OCI-LY1 (cell line): ENCODE data around the gene MTNR1A.
"Not testable (repeated sequence)": the region's sequence is repeated elsewhere in the genome, so short reads cannot be mapped to it uniquely, and the experiment has no call there.

Experiments
- H2AFZ ChIP-seq: fragments of 200-600 bp; sonication (generic), shearing (Covaris generic); 2 replicates; pipeline ENCODE4 v1.6.0; 2014; ENCODE audit warnings: antibody characterized with exemption, mild to moderate bottlenecking, low read length
- H3F3A ChIP-seq: fragments of 200-600 bp; sonication (generic), shearing (Covaris generic); 2 replicates; pipeline ENCODE4 v1.6.0; 2014; ENCODE audit warnings: mild to moderate bottlenecking, antibody characterized with exemption, low read length, moderate library complexity; ENCODE audit not compliant: insufficient read depth
- H3K27ac ChIP-seq: fragments of 200-600 bp; sonication (generic); 2 replicates; pipeline ENCODE4 v1.5.1; 2014; ENCODE audit warnings: low read length, mixed run types, mild to moderate bottlenecking, low read depth; ENCODE audit not compliant: poor library complexity, severe bottlenecking
- H3K27me3 ChIP-seq: fragments of 200-600 bp; sonication (generic); 2 replicates; pipeline ENCODE4 v1.6.0; 2014; ENCODE audit warnings: antibody characterized with exemption, mild to moderate bottlenecking, low read length, moderate library complexity; ENCODE audit not compliant: insufficient read depth
- H3K36me3 ChIP-seq: fragments of 200-600 bp; sonication (generic); 2 replicates; pipeline ENCODE4 v1.6.1; 2014; ENCODE audit warnings: mild to moderate bottlenecking, antibody characterized with exemption, low read length, moderate library complexity, mixed read lengths; ENCODE audit not compliant: insufficient read depth
- H3K4me1 ChIP-seq: fragments of 200-600 bp; sonication (generic); 2 replicates; pipeline ENCODE4 v1.5.1; 2014; ENCODE audit warnings: mild to moderate bottlenecking, low read length, moderate library complexity; ENCODE audit not compliant: insufficient read depth, severe bottlenecking
- H3K4me2 ChIP-seq: fragments of 200-600 bp; sonication (generic), shearing (Covaris generic); 2 replicates; pipeline ENCODE4 v1.6.1; 2014; ENCODE audit warnings: low read length
- H3K4me3 ChIP-seq: fragments of 200-600 bp; sonication (generic); 2 replicates; pipeline ENCODE4 v1.5.1; 2014; ENCODE audit warnings: low read length, low read depth, mild to moderate bottlenecking, mixed read lengths; ENCODE audit not compliant: poor library complexity, severe bottlenecking
- H3K79me2 ChIP-seq: fragments of 200-600 bp; shearing (Covaris generic); 2 replicates; pipeline ENCODE4 v1.6.1; 2016; ENCODE audit warnings: mixed run types, low read length, mixed read lengths; ENCODE audit not compliant: insufficient read depth
- H3K9ac ChIP-seq: fragments of 200-600 bp; sonication (generic), shearing (Covaris generic); 2 replicates; pipeline ENCODE4 v1.6.1; 2014; ENCODE audit warnings: mild to moderate bottlenecking, low read length, mixed read lengths
- H3K9me2 ChIP-seq: fragments of 200-600 bp; sonication (generic), shearing (Covaris generic); 2 replicates; pipeline ENCODE4 v1.6.1; 2014; ENCODE audit warnings: low read depth, mild to moderate bottlenecking, low read length, mixed read lengths
- H3K9me3 ChIP-seq: fragments of 200-600 bp; shearing (Covaris generic); 2 replicates; pipeline ENCODE4 v1.6.1; 2014; ENCODE audit warnings: low read length, mixed read lengths
- H4K20me1 ChIP-seq: fragments of 200-600 bp; sonication (generic), shearing (Covaris generic); 2 replicates; pipeline ENCODE4 v1.6.0; 2016; ENCODE audit warnings: mild to moderate bottlenecking, low read length; ENCODE audit not compliant: insufficient read depth
- CTCF ChIP-seq: fragments of 200-600 bp; sonication (generic), shearing (Covaris generic); IDR thresholded peaks from 2 replicates; pipeline ENCODE4 v1.5.1; 2017; ENCODE audit warnings: mild to moderate bottlenecking, antibody characterized with exemption, low read length, moderate library complexity, mixed read lengths
- EZH2 ChIP-seq: fragments of 200-600 bp; sonication (generic), shearing (Covaris generic); IDR thresholded peaks from 2 replicates; pipeline ENCODE4 v1.8.0; 2017; ENCODE audit warnings: borderline replicate concordance, mixed run types, mild to moderate bottlenecking, antibody characterized with exemption, low read length, moderate library complexity, mixed read lengths

MTNR1A gene

DNA sequence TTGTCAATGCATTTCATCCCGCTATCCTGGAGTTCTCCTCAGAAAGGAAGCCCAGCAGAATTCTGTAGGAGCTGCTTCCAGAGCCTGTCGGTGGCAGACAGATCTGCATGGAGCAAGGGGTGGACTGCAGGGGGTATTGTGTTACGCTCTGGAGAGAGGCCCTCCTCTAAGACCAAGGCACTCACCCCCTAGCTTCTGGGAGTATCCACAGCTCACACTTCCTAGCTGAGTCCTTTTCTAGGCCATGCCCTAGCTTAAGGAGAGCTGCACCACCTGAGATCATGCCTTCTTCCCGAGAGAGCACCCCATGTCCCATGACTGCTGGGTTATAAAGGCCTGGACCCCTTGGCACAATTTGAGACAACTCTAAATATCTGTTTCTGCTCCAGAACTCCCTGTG is 39.1 kb downstream of the MTNR1A start:
- no peak overlapping the region for H3K4me2 ChIP-seq
- TF ChIP-seq CTCF (no peak), EZH2 (no peak)
- H3K4me3 ChIP-seq, result no peak overlapping the region
- no peaks in the 10 kb centered on the region for H3K4me1 ChIP-seq
- H3K9ac ChIP-seq, result no peak overlapping the region
- H3F3A ChIP-seq, result no peaks in the 10 kb centered on the region
- no peak overlapping the region for H3K27ac ChIP-seq
- no peaks in the 10 kb centered on the region for H3K79me2 ChIP-seq
- H3K27me3 ChIP-seq, result no peaks in the 10 kb centered on the region
- no peaks in the 10 kb centered on the region for H3K36me3 ChIP-seq
- no peak overlapping the region for H2AFZ ChIP-seq
- no peaks in the 10 kb centered on the region for H3K9me3 ChIP-seq
- H4K20me1 ChIP-seq, result no peaks in the 10 kb centered on the region
- no peaks in the 10 kb centered on the region for H3K9me2 ChIP-seq

DNA sequence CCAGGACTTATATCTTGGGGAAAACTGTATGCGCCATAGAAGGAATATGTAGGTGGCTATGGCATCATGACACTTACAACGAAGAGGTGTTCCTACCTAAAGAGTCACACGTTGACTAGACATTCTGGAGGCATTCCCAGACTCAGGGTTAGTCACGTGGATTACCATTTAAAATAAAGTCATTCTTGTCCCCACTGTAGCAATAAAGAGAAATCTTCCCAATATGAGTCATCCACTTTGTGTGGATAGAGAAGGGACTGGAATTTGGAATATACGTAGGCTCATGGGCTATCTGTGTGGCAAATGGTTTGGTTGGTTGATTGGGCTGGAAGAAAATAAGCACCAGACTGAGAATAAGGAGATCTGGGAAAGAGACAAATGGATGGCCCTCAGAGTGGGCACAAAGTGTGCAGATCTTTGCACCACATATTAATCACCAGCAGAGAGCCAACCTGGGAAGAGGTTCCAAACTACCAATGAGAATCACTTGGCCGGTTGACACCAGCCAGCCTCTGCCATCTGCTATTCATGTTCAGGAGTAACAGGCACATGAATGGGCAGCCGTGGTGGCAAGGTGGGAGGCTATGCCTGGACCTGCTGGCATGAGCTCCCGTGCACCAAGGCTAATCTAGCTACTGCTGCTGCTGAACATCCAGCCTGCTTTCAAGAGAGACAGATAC is 41.0 kb downstream of the MTNR1A start:
- H3K36me3 ChIP-seq, result no peaks in the 10 kb centered on the region

DNA sequence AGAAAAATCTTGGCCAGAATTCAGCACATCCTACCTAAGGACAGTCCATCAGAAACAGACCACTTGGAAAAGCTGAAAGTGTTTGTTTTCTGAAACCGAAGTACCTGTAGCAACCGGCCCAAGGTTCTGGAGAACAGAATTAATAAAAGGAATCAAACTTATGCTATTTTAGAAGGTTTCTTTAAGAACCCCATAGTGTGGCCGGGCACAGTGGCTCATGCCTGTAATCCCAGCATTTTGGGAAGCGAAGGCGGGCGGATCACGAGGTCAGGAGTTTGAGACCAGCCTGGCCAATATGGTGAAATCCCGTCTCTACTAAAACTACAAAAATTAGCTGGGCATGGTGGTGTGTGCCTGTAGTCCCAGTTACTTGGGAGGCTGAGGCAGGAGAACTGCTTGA is 50.6 kb downstream of the MTNR1A start:
- not testable (repeated sequence) for H3K9me2 ChIP-seq, H2AFZ ChIP-seq, H3K9me3 ChIP-seq, H3K4me1 ChIP-seq, H3K4me3 ChIP-seq, H3K27me3 ChIP-seq, H3K79me2 ChIP-seq, H4K20me1 ChIP-seq, H3K36me3 ChIP-seq, H3K27ac ChIP-seq, H3K9ac ChIP-seq, H3K4me2 ChIP-seq, H3F3A ChIP-seq

More for the DNA sequence above, 41.0 kb downstream of the MTNR1A start:
- no peaks in the 10 kb centered on the region for H3K4me1 ChIP-seq
- no peak overlapping the region for H3K4me3 ChIP-seq
- no peak overlapping the region for H3K27ac ChIP-seq
- no peaks in the 10 kb centered on the region for H3K9me3 ChIP-seq
- H4K20me1 ChIP-seq, result no peaks in the 10 kb centered on the region
- no peaks in the 10 kb centered on the region for H3K79me2 ChIP-seq
- no peaks in the 10 kb centered on the region for H3K27me3 ChIP-seq
- H3K4me2 ChIP-seq, result no peak overlapping the region
- TF ChIP-seq EZH2 (no peak), CTCF (no peak)
- H2AFZ ChIP-seq, result no peak overlapping the region
- H3K9me2 ChIP-seq, result no peaks in the 10 kb centered on the region
- H3F3A ChIP-seq, result no peaks in the 10 kb centered on the region
- no peak overlapping the region for H3K9ac ChIP-seq

- Histone ChIP-seq H2AFZ (no peak overlapping the region), H3K9me2 (no peaks in the 10 kb centered on the region), H4K20me1 (no peaks in the 10 kb centered on the region), H3K9ac (no peak overlapping the region), H3K4me1 (no peaks in the 10 kb centered on the region), H3K4me3 (no peak overlapping the region), H3K9me3 (no peaks in the 10 kb centered on the region), H3K36me3 (no peaks in the 10 kb centered on the region), H3K27ac (no peak overlapping the region), H3K79me2 (no peaks in the 10 kb centered on the region), H3K27me3 (no peaks in the 10 kb centered on the region), H3F3A (no peaks in the 10 kb centered on the region), H3K4me2 (no peak overlapping the region)
- TF ChIP-seq CTCF (no peak), EZH2 (no peak)
Observed at GRCh38 chr4:186502231-186502630, 53.1 kb downstream of the MTNR1A start.
